Measurements from ENCODE around the gene EMD. TPM values are rescaled to one million over a fixed set of nuclear protein-coding genes. Genes with fewer than 3 reads are reported as not detected.

The EMD gene
- total and polyA plus RNA-seq, 7 donors: 61.1 to 101 (median 78.2) TPM

DNA sequence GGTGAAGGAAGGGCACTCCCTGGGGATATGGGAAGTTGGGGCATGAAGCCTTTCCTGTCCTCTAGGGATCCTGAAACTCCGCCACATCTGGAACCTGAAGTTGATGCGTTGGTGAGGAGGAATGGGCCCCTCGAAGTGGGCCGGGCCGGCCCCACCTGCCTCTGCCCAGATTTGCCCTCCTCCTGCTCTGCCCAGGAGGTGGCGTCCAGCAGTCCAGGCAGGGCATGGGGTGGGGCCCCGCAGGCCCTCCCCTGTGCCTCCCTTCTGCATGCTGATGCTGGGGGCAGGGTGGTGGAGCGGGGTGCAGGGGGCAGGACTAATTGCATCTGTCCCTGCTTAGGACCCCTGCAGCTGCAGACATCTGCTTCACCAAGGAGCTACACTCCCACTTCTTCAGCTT lies 34.0 kb downstream of the EMD start:
- WGBS, 3 donors: 71 to 100% (median 75%) methylated on average over 2 to 8 of the region's 8 CpGs
- intact Hi-C loops (cut with DNase I): no loop called here

DNA sequence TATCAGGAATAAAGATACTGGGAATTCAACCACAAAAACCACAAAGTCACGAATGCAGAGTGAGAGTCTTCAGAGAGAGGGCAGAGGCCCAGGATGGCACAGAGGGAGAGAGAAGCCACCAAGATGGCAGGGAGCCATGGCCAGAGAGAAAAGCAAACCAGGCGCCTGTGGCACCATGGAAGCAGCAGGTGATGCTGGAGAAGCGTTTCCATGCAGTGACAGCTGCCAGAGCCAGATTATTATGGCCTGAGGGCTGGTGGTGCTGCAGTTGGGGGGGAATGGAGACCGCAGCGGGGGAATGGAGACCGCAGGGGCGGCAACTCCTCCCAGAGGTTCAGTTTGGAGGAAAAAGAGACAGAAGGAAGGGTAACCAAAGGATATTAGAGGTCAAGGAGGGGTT lies 38.1 kb downstream of the EMD start:
- Histone ChIP-seq H3K9me3 (no peaks in the 10 kb centered on the region), H3K36me3 (ENCODE audit: insufficient read depth in 1 of 2, low read depth in 1 of 2) (peaks cover 0 to 16% of the 10 kb centered on the region in 2 donors), H3K4me1 (peaks cover 3% of the 10 kb centered on the region), H3K4me3 (no peak overlapping the region), H3K27me3 (ENCODE audit: insufficient read depth in 3 of 3, low read length in 2 of 3) (peaks cover 0 to 9% (median 0%) of the 10 kb centered on the region in 3 donors), H3K27ac (no peak overlapping the region)
- DNase-seq (no peak), ATAC-seq (peak in 1 of 4 donors; percentile 32)
- intact Hi-C loops (cut with DNase I): loop anchor here in 1 of 2 donors (5.0 kb wide), 1 partner anchor 115 kb away; no protein-coding TSS in a partner anchor
- TF ChIP-seq, protein P1, sequence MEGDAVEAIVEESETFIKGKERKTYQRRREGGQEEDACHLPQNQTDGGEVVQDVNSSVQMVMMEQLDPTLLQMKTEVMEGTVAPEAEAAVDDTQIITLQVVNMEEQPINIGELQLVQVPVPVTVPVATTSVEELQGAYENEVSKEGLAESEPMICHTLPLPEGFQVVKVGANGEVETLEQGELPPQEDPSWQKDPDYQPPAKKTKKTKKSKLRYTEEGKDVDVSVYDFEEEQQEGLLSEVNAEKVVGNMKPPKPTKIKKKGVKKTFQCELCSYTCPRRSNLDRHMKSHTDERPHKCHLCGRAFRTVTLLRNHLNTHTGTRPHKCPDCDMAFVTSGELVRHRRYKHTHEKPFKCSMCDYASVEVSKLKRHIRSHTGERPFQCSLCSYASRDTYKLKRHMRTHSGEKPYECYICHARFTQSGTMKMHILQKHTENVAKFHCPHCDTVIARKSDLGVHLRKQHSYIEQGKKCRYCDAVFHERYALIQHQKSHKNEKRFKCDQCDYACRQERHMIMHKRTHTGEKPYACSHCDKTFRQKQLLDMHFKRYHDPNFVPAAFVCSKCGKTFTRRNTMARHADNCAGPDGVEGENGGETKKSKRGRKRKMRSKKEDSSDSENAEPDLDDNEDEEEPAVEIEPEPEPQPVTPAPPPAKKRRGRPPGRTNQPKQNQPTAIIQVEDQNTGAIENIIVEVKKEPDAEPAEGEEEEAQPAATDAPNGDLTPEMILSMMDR (IDR thresholded peaks at IDR 0.05): no peak
- WGBS, 3 donors: 38 to 59% (median 49%) methylated on average over 7 of the region's 7 CpGs

More for the DNA sequence above, 34.0 kb downstream of the EMD start:
- TF ChIP-seq, protein P1 (IDR thresholded peaks at IDR 0.05): no peak
- Histone ChIP-seq H3K4me1 (no peaks in the 10 kb centered on the region), H3K36me3 (ENCODE audit: insufficient read depth in 1 of 2, low read depth in 1 of 2) (peaks cover 0 to 9% of the 10 kb centered on the region in 2 donors), H3K27ac (no peak overlapping the region), H3K27me3 (ENCODE audit: insufficient read depth in 3 of 3, low read length in 2 of 3) (no peaks in the 10 kb centered on the region), H3K4me3 (no peak overlapping the region), H3K9me3 (no peaks in the 10 kb centered on the region)
- no peak for ATAC-seq
- no peak for DNase-seq

DNA sequence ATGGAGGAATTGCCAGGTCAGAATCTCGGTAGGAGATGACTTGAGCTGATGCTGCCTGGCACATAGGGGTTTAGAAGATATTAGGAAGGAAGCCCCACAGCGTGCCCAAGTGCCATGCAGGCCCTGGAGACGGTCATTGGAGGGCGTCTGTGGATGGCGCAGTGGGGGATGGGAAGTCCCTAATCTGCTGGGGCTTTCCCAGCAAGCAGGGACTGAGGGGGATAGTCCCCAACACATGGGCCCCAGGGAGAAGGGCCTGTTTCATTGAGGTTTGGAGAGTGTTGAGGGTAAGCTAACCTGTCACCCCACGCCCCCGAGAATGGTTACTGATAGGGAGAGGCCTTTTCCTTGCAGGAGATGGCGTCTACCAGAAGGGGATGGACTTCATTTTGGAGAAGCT lies 40.1 kb downstream of the EMD start:
- DNase-seq: no peak
- peaks cover 3% of the 10 kb centered on the region for H3K4me1 ChIP-seq
- H3K9me3 ChIP-seq: no peaks in the 10 kb centered on the region
- WGBS, 3 donors: 83 to 97% (median 88%) methylated on average over 8 of the region's 8 CpGs
- peaks cover 0 to 9% of the 10 kb centered on the region in 2 donors for H3K36me3 ChIP-seq (ENCODE audit: insufficient read depth in 1 of 2, low read depth in 1 of 2)
- peak overlapping the region; percentile 16 for H3K27ac ChIP-seq
- intact Hi-C loops (cut with DNase I): loop anchor here in 1 of 2 donors (5.0 kb wide), 1 partner anchor 113 kb away; no protein-coding TSS in a partner anchor
- ATAC-seq: no peak
- H3K27me3 ChIP-seq (ENCODE audit: insufficient read depth in 3 of 3, low read length in 2 of 3): peaks cover 0 to 9% (median 0%) of the 10 kb centered on the region in 3 donors
- no peak overlapping the region for H3K4me3 ChIP-seq
- TF ChIP-seq, protein P1 (IDR thresholded peaks at IDR 0.05): no peak

DNA sequence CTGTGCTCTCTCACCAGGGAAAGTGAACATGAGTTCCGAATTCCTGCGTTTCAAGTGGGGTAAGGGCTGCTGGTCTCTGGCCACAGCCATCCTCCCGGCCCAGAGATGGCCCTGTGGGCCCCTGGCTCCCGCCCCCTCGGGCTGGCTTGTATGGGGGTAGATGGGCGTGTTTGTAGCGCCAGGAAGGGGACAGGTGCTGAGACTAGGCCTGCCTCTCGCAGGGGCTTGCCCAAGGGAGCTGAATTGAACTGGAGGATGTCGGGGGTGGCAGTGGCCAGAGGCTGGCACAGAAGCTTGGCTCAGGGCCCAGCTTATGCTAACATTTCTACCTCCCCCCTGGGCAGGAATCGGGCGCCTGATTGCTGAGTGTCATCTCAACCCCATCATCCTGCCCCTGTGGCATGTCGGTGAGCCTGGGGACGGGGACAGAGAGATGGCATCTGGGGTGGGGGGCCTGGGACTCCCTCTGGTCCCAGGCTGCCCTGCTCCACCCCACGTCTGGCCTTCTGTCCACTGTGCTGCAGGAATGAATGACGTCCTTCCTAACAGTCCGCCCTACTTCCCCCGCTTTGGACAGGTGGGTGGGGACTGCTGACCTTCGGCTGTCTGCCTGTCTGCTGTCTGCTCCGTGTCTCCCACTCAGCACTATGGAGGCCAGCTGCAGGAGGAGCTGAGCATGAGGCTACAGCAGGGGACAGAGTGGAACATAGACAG lies 40.8 kb downstream of the EMD start:
- H3K9me3 ChIP-seq: no peaks in the 10 kb centered on the region
- TF ChIP-seq, protein P1 (IDR thresholded peaks at IDR 0.05): no peak
- H3K36me3 ChIP-seq (ENCODE audit: insufficient read depth in 1 of 2, low read depth in 1 of 2): peaks cover 0 to 9% of the 10 kb centered on the region in 2 donors
- H3K4me1 ChIP-seq: peaks cover 3% of the 10 kb centered on the region
- intact Hi-C loops (cut with DNase I): loop anchor here in 1 of 2 donors (5.0 kb wide), 1 partner anchor 112 kb away; no protein-coding TSS in a partner anchor
- peaks cover 0 to 9% (median 0%) of the 10 kb centered on the region in 3 donors for H3K27me3 ChIP-seq (ENCODE audit: insufficient read depth in 3 of 3, low read length in 2 of 3)
- no peak overlapping the region for H3K4me3 ChIP-seq
- peak overlapping the region; percentile 16 for H3K27ac ChIP-seq
- WGBS, 3 donors: 34 to 48% (median 35%) methylated on average over 18 to 19 of the region's 19 CpGs
- ATAC-seq (peak; percentile 74 to 85 (median 82)), DNase-seq (no peak)
